DND-41 (cell line): ENCODE measurements around the gene COL25A1.

Experiments
- ATAC-seq: fragments of 200-7000 bp; cut with Tn5 transposase; 3 replicates; pipeline ENCODE4 v1.9.1; 2021; ENCODE audit warnings: low read depth; ENCODE audit not compliant: insufficient read depth
- DNase-seq: peaks from one replicate; pipeline ENCODE4 v3.0.0-alpha.2; 2020
- H2AFZ ChIP-seq: 2 replicates; pipeline ENCODE4 v1.6.0; 2012; ENCODE audit warnings: low read depth, low read length
- H3K27ac ChIP-seq: 2 replicates; pipeline ENCODE4 v1.5.1; 2012; ENCODE audit warnings: low read length, inconsistent platforms
- H3K27me3 ChIP-seq: fragments of 200-600 bp; sonication (generic); 2 replicates; pipeline ENCODE4 v1.6.0; 2012; ENCODE audit warnings: low read length, mild to moderate bottlenecking, inconsistent platforms; ENCODE audit not compliant: insufficient read depth, poor library complexity
- H3K36me3 ChIP-seq: 2 replicates; pipeline ENCODE4 v1.5.1; 2012; ENCODE audit warnings: low read length, inconsistent platforms; ENCODE audit not compliant: insufficient read depth
- H3K4me1 ChIP-seq: 2 replicates; pipeline ENCODE4 v1.5.1; 2012; ENCODE audit warnings: mild to moderate bottlenecking, low read length; ENCODE audit not compliant: insufficient read depth
- H3K4me2 ChIP-seq: 2 replicates; pipeline ENCODE4 v1.6.0; 2012; ENCODE audit warnings: mild to moderate bottlenecking, moderate library complexity, low read length, inconsistent platforms; ENCODE audit not compliant: insufficient read depth
- H3K4me3 ChIP-seq, 2 experiments: fragments of 200-600 bp in 1 of 2; shearing (Covaris generic) in 1 of 2; 2 replicates each; pipeline ENCODE4 v1.5.1; 2012 to 2016; ENCODE audit warnings: inconsistent platforms in 2 of 2, low read length in 2 of 2, mild to moderate bottlenecking in 2 of 2, low read depth in 1 of 2, moderate library complexity in 1 of 2
- H3K79me2 ChIP-seq: 2 replicates; pipeline ENCODE4 v1.6.0; 2012; ENCODE audit warnings: low read length, inconsistent platforms; ENCODE audit not compliant: insufficient read depth
- H3K9ac ChIP-seq: 2 replicates; pipeline ENCODE4 v1.6.0; 2012; ENCODE audit warnings: low read depth, mild to moderate bottlenecking, inconsistent platforms, low read length, moderate library complexity
- H3K9me3 ChIP-seq: 2 replicates; pipeline ENCODE4 v1.5.1; 2012; ENCODE audit warnings: low read length, moderate library complexity, mild to moderate bottlenecking, inconsistent platforms; ENCODE audit not compliant: insufficient read depth, severe bottlenecking
- H4K20me1 ChIP-seq: 2 replicates; pipeline ENCODE4 v1.6.0; 2012; ENCODE audit warnings: low read length; ENCODE audit not compliant: insufficient read depth
- CTCF ChIP-seq: IDR thresholded peaks from 2 replicates; pipeline ENCODE4 v1.5.1; 2012; ENCODE audit warnings: borderline replicate concordance, low read length, moderate library complexity, mild to moderate bottlenecking; ENCODE audit not compliant: poor library complexity, severe bottlenecking; ENCODE audit errors: extremely low read depth
- EZH2 ChIP-seq: IDR thresholded peaks from 3 replicates; pipeline ENCODE4 v1.6.1; 2012; ENCODE audit warnings: borderline replicate concordance, low read depth, mild to moderate bottlenecking, moderate library complexity, low read length, inconsistent platforms; ENCODE audit not compliant: severe bottlenecking

Gene COL25A1

GRCh38 chr4:109216085-109216696 lies 86.3 kb downstream of the COL25A1 start:
- Histone ChIP-seq H3K9me3 (no peaks in the 10 kb centered on the region), H3K27ac (no peak overlapping the region), H3K9ac (no peak overlapping the region), H2AFZ (no peak overlapping the region), H3K36me3 (no peaks in the 10 kb centered on the region), H3K79me2 (no peaks in the 10 kb centered on the region), H3K4me2 (no peak overlapping the region), H3K4me1 (no peaks in the 10 kb centered on the region), H3K27me3 (no peaks in the 10 kb centered on the region), H3K4me3 (no peak overlapping the region), H4K20me1 (no peaks in the 10 kb centered on the region)
- ATAC-seq (no peak), DNase-seq (no peak)
- TF ChIP-seq EZH2: no peak
- TF ChIP-seq CTCF: no peak

GRCh38 chr4:109215506-109215905 lies 87.0 kb downstream of the COL25A1 start:
- no peak overlapping the region for H3K27ac ChIP-seq
- ATAC-seq (no peak), DNase-seq (no peak)
- TF ChIP-seq CTCF: no peak
- no peak for TF ChIP-seq EZH2
- no peaks in the 10 kb centered on the region for H3K79me2 ChIP-seq
- H3K4me1 ChIP-seq: no peaks in the 10 kb centered on the region
- H3K36me3 ChIP-seq: no peaks in the 10 kb centered on the region
- H3K9me3 ChIP-seq: no peaks in the 10 kb centered on the region
- H3K4me3 ChIP-seq: no peak overlapping the region
- H2AFZ ChIP-seq: no peak overlapping the region
- no peak overlapping the region for H3K4me2 ChIP-seq
- no peak overlapping the region for H3K9ac ChIP-seq
- no peaks in the 10 kb centered on the region for H3K27me3 ChIP-seq
- H4K20me1 ChIP-seq: no peaks in the 10 kb centered on the region

- Histone ChIP-seq H3K4me2 (no peak overlapping the region), H2AFZ (no peak overlapping the region), H3K4me1 (no peaks in the 10 kb centered on the region), H3K36me3 (no peaks in the 10 kb centered on the region), H4K20me1 (no peaks in the 10 kb centered on the region), H3K4me3 (no peak overlapping the region), H3K79me2 (no peaks in the 10 kb centered on the region), H3K9ac (no peak overlapping the region), H3K27me3 (no peaks in the 10 kb centered on the region), H3K27ac (no peak overlapping the region), H3K9me3 (no peaks in the 10 kb centered on the region)
- ATAC-seq: no peak
- TF ChIP-seq EZH2: no peak
- no peak for TF ChIP-seq CTCF
- no peak for DNase-seq
These were observed 87.7 kb downstream of the COL25A1 start for GRCh38 chr4:109214622-109215301.
